HEK293T (cell line): Measurements from ENCODE around the gene MAP9.
A peak's percentile ranks its signal among the peaks of the same experiment; 100 is the strongest.
"Not testable (repeated sequence)": the region's sequence is repeated elsewhere in the genome, so short reads cannot be mapped to it uniquely, and the experiment has no call there.

Source experiments
- CTCF ChIA-PET: fragments of 350-600 bp; formaldehyde crosslinking; extraction: SDS; loops from one replicate; lab custom pipeline; 2021; ENCODE audit warnings: antibody characterized with exemption, inconsistent platforms; lab: Yijun Ruan, JAX
- POLR2A ChIA-PET: fragments of 350-600 bp; formaldehyde crosslinking; extraction: SDS; loops from one replicate; lab custom pipeline; 2020; ENCODE audit warnings: antibody characterized with exemption, inconsistent platforms; lab: Yijun Ruan, JAX
- DNase-seq: peaks from one replicate; pipeline ENCODE4 v3.0.0; 2012; ENCODE audit warnings: mixed read lengths; ENCODE audit errors: extremely low spot score
- ARNT ChIP-seq: fragments of 450-650 bp; IDR thresholded peaks from 2 replicates; pipeline ENCODE4 v1.6.1; 2017; ENCODE audit warnings: mild to moderate bottlenecking
- BHLHE40 ChIP-seq: fragments of 450-650 bp; IDR thresholded peaks from 2 replicates; pipeline ENCODE4 v1.6.1; 2016; ENCODE audit warnings: mild to moderate bottlenecking, moderate library complexity, borderline replicate concordance
- CTBP1 ChIP-seq: fragments of 450-650 bp; IDR thresholded peaks from 2 replicates; pipeline ENCODE4 v1.6.1; 2016; ENCODE audit warnings: borderline replicate concordance
- ELF4 ChIP-seq: fragments of 450-650 bp; IDR thresholded peaks from 2 replicates; pipeline ENCODE4 v1.6.1; 2017; ENCODE audit warnings: antibody characterized with exemption
- FOXA1 ChIP-seq: fragments of 450-650 bp; IDR thresholded peaks from 2 replicates; pipeline ENCODE4 v1.6.1; 2016; ENCODE audit warnings: mild to moderate bottlenecking
- FOXK2 ChIP-seq: fragments of 450-650 bp; IDR thresholded peaks from 2 replicates; pipeline ENCODE4 v1.6.1; 2016; ENCODE audit warnings: mild to moderate bottlenecking
- FOXM1 ChIP-seq: fragments of 450-650 bp; IDR thresholded peaks from 2 replicates; pipeline ENCODE4 v1.6.1; 2017; ENCODE audit warnings: mild to moderate bottlenecking, borderline replicate concordance
- HDGF ChIP-seq: fragments of 450-650 bp; IDR thresholded peaks from 2 replicates; pipeline ENCODE4 v1.6.1; 2017; ENCODE audit warnings: antibody characterized with exemption, borderline replicate concordance
- L3MBTL2 ChIP-seq: fragments of 450-650 bp; conservative IDR thresholded peaks from 2 replicates; pipeline ENCODE4 v1.6.1; 2016; ENCODE audit warnings: mild to moderate bottlenecking
- LEF1 ChIP-seq: fragments of 450-650 bp; IDR thresholded peaks from 2 replicates; pipeline ENCODE4 v1.6.1; 2017; ENCODE audit warnings: mild to moderate bottlenecking, borderline replicate concordance
- NFRKB ChIP-seq: fragments of 450-650 bp; IDR thresholded peaks from 2 replicates; pipeline ENCODE4 v1.6.1; 2016; ENCODE audit warnings: mild to moderate bottlenecking, moderate library complexity
- PKNOX1 ChIP-seq: fragments of 450-650 bp; IDR thresholded peaks from 2 replicates; pipeline ENCODE4 v1.6.1; 2016
- SP1 ChIP-seq: fragments of 450-650 bp; IDR thresholded peaks from 2 replicates; pipeline ENCODE4 v1.6.1; 2017
- SUZ12 ChIP-seq: fragments of 450-650 bp; IDR thresholded peaks from 2 replicates; pipeline ENCODE4 v1.6.1; 2016; ENCODE audit warnings: mild to moderate bottlenecking
- TARDBP ChIP-seq: fragments of 450-650 bp; IDR thresholded peaks from 2 replicates; pipeline ENCODE4 v1.6.1; 2016
- ZNF384 ChIP-seq: fragments of 450-650 bp; IDR thresholded peaks from 2 replicates; pipeline ENCODE4 v1.6.1; 2016

MAP9 gene

GRCh38 chr4:155376387-155377268, at the start of gene MAP9:
Gene MAP9, minus strand, starts transcription at chr4:155376965. Its CDS starts 1,115 bp downstream, at chr4:155375850.
- TF ChIP-seq SP1 (no peak), L3MBTL2 (peak; percentile 86), BHLHE40 (no peak), LEF1 (no peak)
- ChIA-PET POLR2A (interaction anchor here (0.6 kb wide), 1 partner anchor 9 kb away, joined by 5 read pairs; no protein-coding TSS in a partner anchor), CTCF (interaction anchor here (0.7 to 1.3 kb wide), 2 partner anchors 395 to 886 kb away, joined by 3 to 4 read pairs; no protein-coding TSS in a partner anchor)
- peak; percentile 96 for DNase-seq

- CTCF ChIA-PET, POLR2A ChIA-PET, DNase-seq: not testable (repeated sequence)
Observed at GRCh38 chr4:155424778-155425177, 48.0 kb upstream of the MAP9 start.

- no peak for TF ChIP-seq PKNOX1
- DNase-seq, result no peak
- ChIA-PET POLR2A (no interaction called here), CTCF (no interaction called here)
Observed at GRCh38 chr4:155423671-155424070, 46.9 kb upstream of the MAP9 start.

- CTCF ChIA-PET, result no interaction called here
- TF ChIP-seq FOXM1 (no peak), L3MBTL2 (no peak), LEF1 (no peak), TARDBP (no peak), SP1 (no peak), PKNOX1 (no peak)
- POLR2A ChIA-PET, result no interaction called here
- DNase-seq, result no peak
Observed at GRCh38 chr4:155419266-155419665, 42.5 kb upstream of the MAP9 start.

GRCh38 chr4:155415662-155416061, 38.9 kb upstream of the MAP9 start:
- TF ChIP-seq CTBP1 (no peak), PKNOX1 (peak; percentile 68), BHLHE40 (no peak)
- CTCF ChIA-PET, result interaction anchor here (0.8 kb wide), 1 partner anchor 11 kb away, joined by 3 read pairs; no protein-coding TSS in a partner anchor
- DNase-seq, result no peak
- POLR2A ChIA-PET, result no interaction called here

- TF ChIP-seq FOXA1, result no peak
- no peak for TF ChIP-seq CTBP1
- TF ChIP-seq PKNOX1, result no peak
- no peak for TF ChIP-seq ELF4
- TF ChIP-seq TARDBP, result no peak
- no peak for TF ChIP-seq SP1
- TF ChIP-seq SUZ12, result no peak
- TF ChIP-seq BHLHE40, result no peak
- no peak for TF ChIP-seq ARNT
- TF ChIP-seq L3MBTL2, result no peak
- TF ChIP-seq LEF1, result no peak
- no peak for TF ChIP-seq FOXK2
- no peak for TF ChIP-seq ZNF384
- no peak for TF ChIP-seq HDGF
- no peak for TF ChIP-seq NFRKB
- TF ChIP-seq FOXM1, result no peak
- DNase-seq, result no peak
- ChIA-PET CTCF (no interaction called here), POLR2A (no interaction called here)
Observed at GRCh38 chr4:155413451-155413850, 36.7 kb upstream of the MAP9 start.

- CTCF ChIA-PET, result no interaction called here
- no peak for DNase-seq
- POLR2A ChIA-PET, result no interaction called here
- TF ChIP-seq L3MBTL2 (no peak), NFRKB (no peak), ARNT (no peak), FOXM1 (no peak), FOXA1 (no peak), SP1 (no peak), LEF1 (no peak), HDGF (no peak), CTBP1 (no peak), PKNOX1 (no peak), TARDBP (no peak), BHLHE40 (no peak), SUZ12 (no peak), ELF4 (no peak), ZNF384 (no peak)
Observed at GRCh38 chr4:155411546-155411945, 34.8 kb upstream of the MAP9 start.
